ENCODE measurements around the gene PKNOX2.

GRCh38 chr11:125451400-125452124 lies 287.0 kb downstream of the PKNOX2 start:
- TF ChIP-seq CTCF (IDR thresholded peaks at IDR 0.05) = no peak
- TF ChIP-seq POLR2A (IDR thresholded peaks at IDR 0.05) = no peak

All from esophagus squamous epithelium (tissue), 4 donors.